ENCODE results near the gene UPK1A. TPM values are rescaled to one million over a fixed set of nuclear protein-coding genes. Genes with fewer than 3 reads are reported as not detected.

Gene UPK1A
- total and polyA plus RNA-seq, 10 of the 15 experiments (the other 5 are each of a cell fraction or from before 2014, with no cell fraction given): 0.15 to 1.9 (median 0.26) TPM; not detected in 7

GRCh38 chr19:35717665-35718344, 51.5 kb downstream of the UPK1A start, which contains the start of gene KMT2B (continued):
- TF ChIP-seq PRDM15 (CRISPR knock-in tag; IDR thresholded peaks at IDR 0.05) (no peak), CHD2 (IDR thresholded peaks at IDR 0.05; ENCODE audit: borderline replicate concordance, low read depth, low read length) (0 out of 2 replicates have a peak, but pooled peaks have one; percentile 1), RELA (IDR thresholded peaks at IDR 0.05; ENCODE audit: borderline replicate concordance, partially characterized antibody) (peak; percentile 45), TARDBP (IDR thresholded peaks at IDR 0.05; ENCODE audit: borderline replicate concordance) (no peak), NKRF (conservative IDR thresholded peaks at IDR 0.05) (peak; percentile 4; the same call in 1 of the 2 replicates), ZNF687 (IDR thresholded peaks at IDR 0.05) (peak; percentile 44), EP300 (IDR thresholded peaks at IDR 0.05; ENCODE audit: borderline replicate concordance in 1 of 2, control insufficient read depth in 1 of 2, low read depth in 2 of 2, low read length in 2 of 2) (no peak), ATF2 (IDR thresholded peaks at IDR 0.05; ENCODE audit: low read length) (no peak), EGR1 (IDR thresholded peaks at IDR 0.05; ENCODE audit: borderline replicate concordance in 1 of 2, low read depth in 2 of 2, low read length in 2 of 2) (peak in 1 of 2 experiments; percentile 77; a peak in 2 of 3 replicates), STAT3 (IDR thresholded peaks at IDR 0.05; ENCODE audit: low read depth, low read length) (no peak), YY1 (IDR thresholded peaks at IDR 0.05; ENCODE audit: low read depth, low read length) (peak; percentile 76), IKZF1 (conservative IDR thresholded peaks at IDR 0.05) (peak; percentile 91), BHLHE40 (IDR thresholded peaks at IDR 0.05; ENCODE audit: borderline replicate concordance in 1 of 2, low read depth in 2 of 2, low read length in 1 of 2) (peak in 1 of 2 experiments; percentile 60; a peak in 2 of 4 replicates), LARP7 (IDR thresholded peaks at IDR 0.05) (peak; percentile 72), NFXL1 (IDR thresholded peaks at IDR 0.05; ENCODE audit: borderline replicate concordance) (no peak)
